GM12878 (cell line): ENCODE data around the gene ADAMTSL4. TPM values are rescaled to one million over a fixed set of nuclear protein-coding genes. Genes with fewer than 3 reads are reported as not detected.

Experiments used
- ATAC-seq: fragments of 200-7000 bp; cut with Tn5 transposase; 3 replicates; pipeline ENCODE4 v1.9.1; 2020; ENCODE audit warnings: mild to moderate bottlenecking, moderate library complexity
- BruUV-seq: library from RNA; stranded (reverse); fragments of 400-500 nt; replicated peaks from 2 replicates; lab custom pipeline; 2021; lab: Mats Ljungman, UMichigan
- CTCF ChIA-PET: fragments of 300-600 bp; sonication (Branson Sonifier 250); formaldehyde crosslinking; extraction: SDS; loops from one replicate; lab custom pipeline; 2021; ENCODE audit warnings: inconsistent platforms; lab: Yijun Ruan, JAX
- POLR2A ChIA-PET: fragments of 350-600 bp; formaldehyde crosslinking; extraction: SDS; loops from one replicate; lab custom pipeline; 2021; ENCODE audit warnings: inconsistent platforms; lab: Charles Lee
- RAD21 ChIA-PET: fragments of 300-600 bp; sonication (Branson Sonifier 250); formaldehyde crosslinking; loops from one replicate; lab custom pipeline; 2023; ENCODE audit warnings: antibody characterized with exemption; ENCODE audit not compliant: unreplicated experiment; lab: Charles Lee
- SMC1A ChIA-PET: fragments of 300-600 bp; sonication (Branson Sonifier 250); formaldehyde crosslinking; loops from one replicate; lab custom pipeline; 2023; ENCODE audit not compliant: unreplicated experiment, uncharacterized antibody; lab: Charles Lee
- DNase-seq: peaks from one replicate; pipeline ENCODE4 v3.0.0-alpha.2; 2011; ENCODE audit warnings: low read depth, low spot score
- FAIRE-seq: peaks from 3 replicates; lab custom pipeline; 2011; peaks lifted over from hg19 to GRCh38; lab: Jason Lieb, UNC
- H2AFZ ChIP-seq: 2 replicates; pipeline ENCODE4 v1.6.0; 2011; ENCODE audit warnings: low read depth, low read length, control low read depth; ENCODE audit not compliant: control insufficient read depth
- H3K27ac ChIP-seq: 2 replicates; pipeline ENCODE4 v1.5.1; 2011; ENCODE audit warnings: control low read depth; ENCODE audit not compliant: control insufficient read depth, insufficient read depth
- H3K27me3 ChIP-seq, 2 experiments: replicated peaks in 1 of 2; 2 replicates each; pipeline versions ENCODE4 v1.6.0 to v1.6.1; 2011; ENCODE audit warnings: low read length in 1 of 2; ENCODE audit not compliant: control insufficient read depth in 2 of 2, insufficient read depth in 2 of 2
- H3K36me3 ChIP-seq, 2 experiments: 2 replicates each; pipeline ENCODE4 v1.5.1; 2011; ENCODE audit warnings: low read length in 1 of 2; ENCODE audit not compliant: control insufficient read depth in 2 of 2, insufficient read depth in 2 of 2
- H3K4me1 ChIP-seq: 2 replicates; pipeline ENCODE4 v1.6.1; 2011; ENCODE audit warnings: mild to moderate bottlenecking, low read length, moderate library complexity, mixed read lengths; ENCODE audit not compliant: control insufficient read depth, insufficient read depth
- H3K4me2 ChIP-seq: 2 replicates; pipeline ENCODE4 v1.6.0; 2011; ENCODE audit warnings: control low read depth; ENCODE audit not compliant: control insufficient read depth, insufficient read depth
- H3K4me3 ChIP-seq: fragments of 200-600 bp; sonication (generic); 2 replicates; pipeline ENCODE4 v1.5.1; 2016
- H3K79me2 ChIP-seq: 2 replicates; pipeline ENCODE4 v1.6.0; 2011; ENCODE audit warnings: low read length; ENCODE audit not compliant: control insufficient read depth, insufficient read depth
- H3K9ac ChIP-seq: 2 replicates; pipeline ENCODE4 v1.8.0; 2011; ENCODE audit warnings: low read length, control low read depth, mixed read lengths; ENCODE audit not compliant: control insufficient read depth, insufficient read depth
- H3K9me3 ChIP-seq: replicated peaks from 3 replicates; pipeline ENCODE4 v1.5.1; 2011; ENCODE audit warnings: mild to moderate bottlenecking, low read length; ENCODE audit not compliant: control insufficient read depth, insufficient read depth
- H4K20me1 ChIP-seq: 2 replicates; pipeline ENCODE4 v1.6.0; 2011; ENCODE audit not compliant: control insufficient read depth, insufficient read depth
- BRCA1 ChIP-seq: IDR thresholded peaks from 2 replicates; pipeline ENCODE4 v1.6.1; 2011; ENCODE audit warnings: low read depth, low read length, improper control_type of control experiment
- CBFB ChIP-seq: IDR thresholded peaks from 2 replicates; pipeline ENCODE4 v1.6.1; 2016; ENCODE audit warnings: antibody characterized with exemption, low read depth
- SMAD1 ChIP-seq: fragments of 450-650 bp; IDR thresholded peaks from 2 replicates; pipeline ENCODE4 v1.6.1; 2018; ENCODE audit warnings: mild to moderate bottlenecking, low read depth; ENCODE audit not compliant: partially characterized antibody
- ZNF384 ChIP-seq: IDR thresholded peaks from 2 replicates; pipeline ENCODE4 v1.6.1; 2012; ENCODE audit warnings: low read depth, mild to moderate bottlenecking, low read length, improper control_type of control experiment, borderline replicate concordance
- WGBS: methylation state at CpG from one replicate; pipeline ENCODE4 v1.1.6; 2016; ENCODE audit warnings: low lambda C conversion rate; ENCODE audit not compliant: insufficient replicate concordance, insufficient coverage; ENCODE audit errors: missing lambda C conversion rate; 5-methylcytosine and 5-hydroxymethylcytosine counted together
- in situ Hi-C: fragments of 300-500 bp; cut with MboI; formaldehyde crosslinking; loops from 9 replicates; pipeline ENCODE4 v1.14.3; 2018; ENCODE audit warnings: mixed read lengths
- intact Hi-C: fragments of 100-400 bp; cut with micrococcal nuclease; formaldehyde crosslinking; loops from one replicate; pipeline ENCODE4 v1.14.2; 2022; ENCODE audit not compliant: unreplicated experiment
- polyA plus RNA-seq, 11 experiments: library from polyadenylated mRNA; depleted of rRNA in 4 of 11; unstranded in 6 of 11; stranded (reverse) in 5 of 11; fragments of >200 nt; fragmentation: Nextera tagmentation in 4 of 11; fragmentation: Illumina TruSeq in 1 of 11; extraction: Ambion mirVana in 4 of 11; extraction: Trizol in 1 of 11; gene quantifications; 1 replicate in 1 of 11; 2 replicates in 10 of 11; pipeline versions ENCODE4 v1.2.1 to v1.2.3, GENCODE V29; 2011 to 2016; ENCODE audit warnings: inconsistent platforms in 2 of 11, missing spikeins in 2 of 11, low read depth in 1 of 11
- total RNA-seq, 4 experiments: library from RNA; depleted of rRNA in 3 of 4; stranded (reverse); fragments of >200 nt in 3 of 4; fragmentation: Illumina TruSeq in 1 of 4; extraction: Trizol in 1 of 4; gene quantifications; 2 replicates each; pipeline versions ENCODE4 v1.2.1 to v1.2.3, GENCODE V29; 2013 to 2021
- TF ChIP-seq, protein P1 (sequence below): IDR thresholded peaks from 2 replicates; pipeline ENCODE4 v1.6.1; 2012; ENCODE audit warnings: low read depth, low read length, improper control_type of control experiment

Gene ADAMTSL4
- total and polyA plus RNA-seq, 10 of the 15 experiments (the other 5 are each of a cell fraction or from before 2014, with no cell fraction given) = 0.04 to 0.15 (median 0.05) TPM; not detected in 5

DNA sequence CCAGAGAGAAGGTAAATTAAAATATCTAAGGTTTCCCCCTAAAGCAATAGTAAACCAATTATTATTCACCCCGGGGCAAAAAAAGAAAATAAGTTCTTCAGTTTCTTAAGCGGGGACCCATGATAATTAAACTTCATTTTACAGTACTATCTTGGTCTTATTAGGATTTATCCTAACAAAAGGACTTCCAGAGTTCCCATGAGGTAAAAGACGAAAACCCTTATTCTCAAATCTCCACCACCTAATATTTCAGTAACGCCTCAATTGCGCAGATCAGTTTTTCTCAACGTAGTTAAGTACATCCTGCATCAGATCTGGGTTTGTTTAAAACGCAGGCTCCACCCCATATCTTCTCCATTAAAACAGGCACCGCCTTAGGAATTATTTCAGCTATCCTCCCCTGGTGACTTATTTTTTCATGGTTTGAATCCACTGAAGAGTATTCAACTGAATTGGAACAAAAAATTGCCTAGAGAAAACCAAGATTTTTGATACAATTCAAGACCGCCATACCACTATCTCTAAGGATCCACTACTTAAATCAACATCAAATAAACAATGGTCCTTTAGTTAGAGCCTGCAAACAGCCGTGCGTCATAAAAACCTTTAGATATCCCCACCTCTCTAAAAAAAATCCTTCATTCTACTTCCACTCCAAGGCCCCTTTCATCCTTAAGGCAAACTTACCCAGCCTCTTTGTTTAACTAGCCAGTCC lies 28.5 kb downstream of the ADAMTSL4 start:
- ATAC-seq (no peak), FAIRE-seq (no peak), DNase-seq (no peak)
- RAD21 ChIA-PET = interaction anchor here (1.0 to 14.4 kb wide), 4 partner anchors 12 to 213 kb away, joined by 3 to 387 read pairs (median 24); partner anchors contain the start of gene GOLPH3L
- no peaks in the 10 kb centered on the region for H3K9me3 ChIP-seq
- H3K4me3 ChIP-seq = peak overlapping the region; percentile 85
- peaks cover 75% of the 10 kb centered on the region for H3K79me2 ChIP-seq
- intact Hi-C loops = loop anchor here (2.0 kb wide), 1 partner anchor 33 kb away; no protein-coding TSS in a partner anchor
- peak overlapping the region; percentile 93 for H3K9ac ChIP-seq
- peak overlapping the region; percentile 96 for H3K27ac ChIP-seq
- no peaks in the 10 kb centered on the region for H3K27me3 ChIP-seq
- POLR2A ChIA-PET = interaction anchor here (0.9 to 10.5 kb wide), 6 partner anchors 9 to 120 kb away, joined by 3 to 324 read pairs (median 14); partner anchors contain the start of gene ENSA
- SMC1A ChIA-PET = interaction anchor here (1.0 to 13.6 kb wide), 8 partner anchors 11 to 52 kb away, joined by 3 to 388 read pairs (median 6); partner anchors contain the start of gene ENSA
- CTCF ChIA-PET = interaction anchor here (1.3 to 16.3 kb wide), 3 partner anchors 14 to 43 kb away, joined by 3 to 289 read pairs (median 28); no protein-coding TSS in a partner anchor
- 0 out of 2 replicates have a peak, but pooled peaks have one; percentile 28 for TF ChIP-seq CBFB
- TF ChIP-seq SMAD1 = peak; percentile 22
- no peak for TF ChIP-seq BRCA1
- no peak for TF ChIP-seq ZNF384
- TF ChIP-seq, protein P1, sequence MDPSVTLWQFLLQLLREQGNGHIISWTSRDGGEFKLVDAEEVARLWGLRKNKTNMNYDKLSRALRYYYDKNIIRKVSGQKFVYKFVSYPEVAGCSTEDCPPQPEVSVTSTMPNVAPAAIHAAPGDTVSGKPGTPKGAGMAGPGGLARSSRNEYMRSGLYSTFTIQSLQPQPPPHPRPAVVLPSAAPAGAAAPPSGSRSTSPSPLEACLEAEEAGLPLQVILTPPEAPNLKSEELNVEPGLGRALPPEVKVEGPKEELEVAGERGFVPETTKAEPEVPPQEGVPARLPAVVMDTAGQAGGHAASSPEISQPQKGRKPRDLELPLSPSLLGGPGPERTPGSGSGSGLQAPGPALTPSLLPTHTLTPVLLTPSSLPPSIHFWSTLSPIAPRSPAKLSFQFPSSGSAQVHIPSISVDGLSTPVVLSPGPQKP = no peak
- TF ChIP-seq, all 136 proteins: peak for 2
- Histone ChIP-seq H3K36me3 (peaks cover 9 to 12% of the 10 kb centered on the region in 2 experiments), H4K20me1 (peaks cover 12% of the 10 kb centered on the region), H2AFZ (no peak overlapping the region), H3K4me1 (peaks cover 11% of the 10 kb centered on the region), H3K4me2 (peak overlapping the region; percentile 28; the same call in 1 of the 2 replicates)
- in situ Hi-C loops = no loop called here
- BruUV-seq = no TSS peak
- WGBS = under 1% methylated on average over 11 of the region's 11 CpGs
